IPS DF 4.7 (cell line): ENCODE data around the gene BMPR2.
"Not testable (repeated sequence)": the region's sequence is repeated elsewhere in the genome, so short reads cannot be mapped to it uniquely, and the experiment has no call there.

Experiments
- DNase-seq: peaks from one replicate; pipeline ENCODE4 v3.0.0-alpha.2; 2013; ENCODE audit warnings: low spot score; ENCODE audit errors: extremely low read depth

Gene BMPR2

GRCh38 chr2:202378662-202379358 is 2.7 kb downstream of the BMPR2 start:
- DNase-seq, result no peak

GRCh38 chr2:202382684-202383083 is 6.6 kb downstream of the BMPR2 start:
- no peak for DNase-seq

- DNase-seq, result not testable (repeated sequence)
Observed at GRCh38 chr2:202386495-202386894, 10.4 kb downstream of the BMPR2 start.

- no peak for DNase-seq
Observed at GRCh38 chr2:202387608-202388342, 11.6 kb downstream of the BMPR2 start.

GRCh38 chr2:202400941-202401340 is 24.8 kb downstream of the BMPR2 start:
- no peak for DNase-seq

GRCh38 chr2:202405798-202406197 is 29.7 kb downstream of the BMPR2 start:
- no peak for DNase-seq

GRCh38 chr2:202406445-202406978 is 30.4 kb downstream of the BMPR2 start:
- DNase-seq, result no peak

- no peak for DNase-seq
Observed at GRCh38 chr2:202408546-202409140, 32.5 kb downstream of the BMPR2 start.

GRCh38 chr2:202410092-202410491 is 34.0 kb downstream of the BMPR2 start:
- no peak for DNase-seq

GRCh38 chr2:202411097-202411496 is 35.0 kb downstream of the BMPR2 start:
- DNase-seq, result no peak

- no peak for DNase-seq
Observed at GRCh38 chr2:202418027-202418426, 41.9 kb downstream of the BMPR2 start.

- DNase-seq, result peak; percentile 22
Observed at GRCh38 chr2:202418511-202418910, 42.4 kb downstream of the BMPR2 start.

GRCh38 chr2:202423139-202423538 is 47.0 kb downstream of the BMPR2 start:
- DNase-seq, result no peak

GRCh38 chr2:202425036-202425435 is 48.9 kb downstream of the BMPR2 start:
- no peak for DNase-seq

- DNase-seq, result no peak
Observed at GRCh38 chr2:202426751-202427150, 50.6 kb downstream of the BMPR2 start.

- DNase-seq, result no peak
Observed at GRCh38 chr2:202429164-202429980, 53.2 kb downstream of the BMPR2 start.

- DNase-seq, result no peak
Observed at GRCh38 chr2:202432776-202433175, 56.6 kb downstream of the BMPR2 start.

- DNase-seq, result no peak
Observed at GRCh38 chr2:202434472-202434871, 58.3 kb downstream of the BMPR2 start.

GRCh38 chr2:202436626-202437025 is 60.5 kb downstream of the BMPR2 start:
- no peak for DNase-seq

GRCh38 chr2:202440117-202440516 is 64.0 kb downstream of the BMPR2 start:
- not testable (repeated sequence) for DNase-seq

- no peak for DNase-seq
Observed at GRCh38 chr2:202442882-202443281, 66.8 kb downstream of the BMPR2 start.
